GM12878 (cell line): ENCODE measurements around the gene TRAF2.
"Not testable (repeated sequence)": the region's sequence is repeated elsewhere in the genome, so short reads cannot be mapped to it uniquely, and the experiment has no call there.

Source experiments
- EZH2 ChIP-seq: IDR thresholded peaks from 2 replicates; pipeline ENCODE4 v1.6.1; 2012; ENCODE audit warnings: low read depth, mild to moderate bottlenecking, control low read depth, inconsistent platforms, low read length, borderline replicate concordance; ENCODE audit not compliant: control insufficient read depth
- GATAD2B ChIP-seq: fragments of 450-650 bp; conservative IDR thresholded peaks from 2 replicates; pipeline ENCODE4 v1.6.1; 2017; ENCODE audit warnings: low read depth, mild to moderate bottlenecking, moderate library complexity
- NFYB ChIP-seq: IDR thresholded peaks from 2 replicates; pipeline ENCODE4 v1.6.1; 2011; ENCODE audit warnings: low read depth, mild to moderate bottlenecking, low read length, improper control_type of control experiment, moderate library complexity; ENCODE audit not compliant: insufficient read depth
- PML ChIP-seq: IDR thresholded peaks from 2 replicates; pipeline ENCODE4 v1.6.1; 2012; ENCODE audit warnings: low read length, inconsistent platforms
- POLR2A ChIP-seq: IDR thresholded peaks from 2 replicates; pipeline ENCODE4 v1.6.1; 2011; ENCODE audit warnings: low read depth, mild to moderate bottlenecking, low read length
- POLR2AphosphoS5 ChIP-seq: IDR thresholded peaks from 2 replicates; pipeline ENCODE4 v1.6.1; 2011; ENCODE audit warnings: mild to moderate bottlenecking, low read length, inconsistent platforms
- YY1 ChIP-seq: IDR thresholded peaks from 2 replicates; pipeline ENCODE4 v1.6.1; 2011; ENCODE audit warnings: low read depth, mild to moderate bottlenecking, low read length
- TF ChIP-seq, protein P1 (sequence below): IDR thresholded peaks from 2 replicates; pipeline ENCODE4 v1.6.1; 2012; ENCODE audit warnings: low read length, inconsistent platforms
- TF ChIP-seq, protein P2 (sequence below), 3 experiments: IDR thresholded peaks in 2 of 3; conservative IDR thresholded peaks in 1 of 3; 2 replicates each; pipeline ENCODE4 v1.5.1; 2011; ENCODE audit warnings: low read depth in 3 of 3, low read length in 3 of 3, mild to moderate bottlenecking in 3 of 3, control low read depth in 2 of 3, moderate library complexity in 2 of 3, inconsistent platforms in 1 of 3, mixed read lengths in 1 of 3; ENCODE audit not compliant: control insufficient read depth in 2 of 3, insufficient read depth in 1 of 3; ENCODE audit errors: extremely low read depth in 1 of 3
- TF ChIP-seq, protein P3 (sequence below): IDR thresholded peaks from 2 replicates; pipeline ENCODE4 v1.6.1; 2012; ENCODE audit warnings: mild to moderate bottlenecking, low read depth, low read length
- TF ChIP-seq, protein P4 (sequence below): IDR thresholded peaks from 2 replicates; pipeline ENCODE4 v1.6.1; 2012; ENCODE audit warnings: low read depth, low read length, improper control_type of control experiment

DNA sequence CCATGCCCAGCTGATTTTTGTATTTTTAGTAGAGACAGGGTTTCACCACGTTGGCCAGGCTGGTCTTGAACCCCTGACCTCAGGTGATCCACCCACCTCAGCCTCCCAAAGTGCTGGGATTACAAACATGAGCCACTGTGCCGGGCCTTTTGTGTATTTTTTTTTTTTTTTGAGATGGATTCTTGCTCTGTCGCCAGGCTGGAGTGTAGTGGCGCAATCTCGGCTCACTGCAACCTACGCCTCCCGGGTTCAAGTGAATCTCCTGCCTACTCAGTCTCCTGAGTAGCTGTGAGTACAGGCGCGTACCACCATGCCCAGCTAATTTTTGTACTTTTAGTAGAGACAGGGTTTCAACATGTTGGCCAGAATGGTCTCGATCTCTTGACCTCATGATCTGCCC, 2.6 kb upstream of the TRAF2 start:
- not testable (repeated sequence) for TF ChIP-seq POLR2A, GATAD2B, NFYB, EZH2, YY1, POLR2AphosphoS5, PML
- TF ChIP-seq, protein P1, sequence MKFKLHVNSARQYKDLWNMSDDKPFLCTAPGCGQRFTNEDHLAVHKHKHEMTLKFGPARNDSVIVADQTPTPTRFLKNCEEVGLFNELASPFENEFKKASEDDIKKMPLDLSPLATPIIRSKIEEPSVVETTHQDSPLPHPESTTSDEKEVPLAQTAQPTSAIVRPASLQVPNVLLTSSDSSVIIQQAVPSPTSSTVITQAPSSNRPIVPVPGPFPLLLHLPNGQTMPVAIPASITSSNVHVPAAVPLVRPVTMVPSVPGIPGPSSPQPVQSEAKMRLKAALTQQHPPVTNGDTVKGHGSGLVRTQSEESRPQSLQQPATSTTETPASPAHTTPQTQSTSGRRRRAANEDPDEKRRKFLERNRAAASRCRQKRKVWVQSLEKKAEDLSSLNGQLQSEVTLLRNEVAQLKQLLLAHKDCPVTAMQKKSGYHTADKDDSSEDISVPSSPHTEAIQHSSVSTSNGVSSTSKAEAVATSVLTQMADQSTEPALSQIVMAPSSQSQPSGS: not testable (repeated sequence)
- TF ChIP-seq, protein P2, sequence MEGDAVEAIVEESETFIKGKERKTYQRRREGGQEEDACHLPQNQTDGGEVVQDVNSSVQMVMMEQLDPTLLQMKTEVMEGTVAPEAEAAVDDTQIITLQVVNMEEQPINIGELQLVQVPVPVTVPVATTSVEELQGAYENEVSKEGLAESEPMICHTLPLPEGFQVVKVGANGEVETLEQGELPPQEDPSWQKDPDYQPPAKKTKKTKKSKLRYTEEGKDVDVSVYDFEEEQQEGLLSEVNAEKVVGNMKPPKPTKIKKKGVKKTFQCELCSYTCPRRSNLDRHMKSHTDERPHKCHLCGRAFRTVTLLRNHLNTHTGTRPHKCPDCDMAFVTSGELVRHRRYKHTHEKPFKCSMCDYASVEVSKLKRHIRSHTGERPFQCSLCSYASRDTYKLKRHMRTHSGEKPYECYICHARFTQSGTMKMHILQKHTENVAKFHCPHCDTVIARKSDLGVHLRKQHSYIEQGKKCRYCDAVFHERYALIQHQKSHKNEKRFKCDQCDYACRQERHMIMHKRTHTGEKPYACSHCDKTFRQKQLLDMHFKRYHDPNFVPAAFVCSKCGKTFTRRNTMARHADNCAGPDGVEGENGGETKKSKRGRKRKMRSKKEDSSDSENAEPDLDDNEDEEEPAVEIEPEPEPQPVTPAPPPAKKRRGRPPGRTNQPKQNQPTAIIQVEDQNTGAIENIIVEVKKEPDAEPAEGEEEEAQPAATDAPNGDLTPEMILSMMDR (IDR thresholded peaks at IDR 0.05 in 2 of 3, conservative IDR thresholded peaks at IDR 0.05 in 1 of 3; ENCODE audit: control insufficient read depth in 2 of 3, extremely low read depth in 1 of 3, insufficient read depth in 1 of 3, low read depth in 3 of 3, low read length in 3 of 3): not testable (repeated sequence)
- TF ChIP-seq, protein P3, sequence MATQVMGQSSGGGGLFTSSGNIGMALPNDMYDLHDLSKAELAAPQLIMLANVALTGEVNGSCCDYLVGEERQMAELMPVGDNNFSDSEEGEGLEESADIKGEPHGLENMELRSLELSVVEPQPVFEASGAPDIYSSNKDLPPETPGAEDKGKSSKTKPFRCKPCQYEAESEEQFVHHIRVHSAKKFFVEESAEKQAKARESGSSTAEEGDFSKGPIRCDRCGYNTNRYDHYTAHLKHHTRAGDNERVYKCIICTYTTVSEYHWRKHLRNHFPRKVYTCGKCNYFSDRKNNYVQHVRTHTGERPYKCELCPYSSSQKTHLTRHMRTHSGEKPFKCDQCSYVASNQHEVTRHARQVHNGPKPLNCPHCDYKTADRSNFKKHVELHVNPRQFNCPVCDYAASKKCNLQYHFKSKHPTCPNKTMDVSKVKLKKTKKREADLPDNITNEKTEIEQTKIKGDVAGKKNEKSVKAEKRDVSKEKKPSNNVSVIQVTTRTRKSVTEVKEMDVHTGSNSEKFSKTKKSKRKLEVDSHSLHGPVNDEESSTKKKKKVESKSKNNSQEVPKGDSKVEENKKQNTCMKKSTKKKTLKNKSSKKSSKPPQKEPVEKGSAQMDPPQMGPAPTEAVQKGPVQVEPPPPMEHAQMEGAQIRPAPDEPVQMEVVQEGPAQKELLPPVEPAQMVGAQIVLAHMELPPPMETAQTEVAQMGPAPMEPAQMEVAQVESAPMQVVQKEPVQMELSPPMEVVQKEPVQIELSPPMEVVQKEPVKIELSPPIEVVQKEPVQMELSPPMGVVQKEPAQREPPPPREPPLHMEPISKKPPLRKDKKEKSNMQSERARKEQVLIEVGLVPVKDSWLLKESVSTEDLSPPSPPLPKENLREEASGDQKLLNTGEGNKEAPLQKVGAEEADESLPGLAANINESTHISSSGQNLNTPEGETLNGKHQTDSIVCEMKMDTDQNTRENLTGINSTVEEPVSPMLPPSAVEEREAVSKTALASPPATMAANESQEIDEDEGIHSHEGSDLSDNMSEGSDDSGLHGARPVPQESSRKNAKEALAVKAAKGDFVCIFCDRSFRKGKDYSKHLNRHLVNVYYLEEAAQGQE: not testable (repeated sequence)
- TF ChIP-seq, protein P4, sequence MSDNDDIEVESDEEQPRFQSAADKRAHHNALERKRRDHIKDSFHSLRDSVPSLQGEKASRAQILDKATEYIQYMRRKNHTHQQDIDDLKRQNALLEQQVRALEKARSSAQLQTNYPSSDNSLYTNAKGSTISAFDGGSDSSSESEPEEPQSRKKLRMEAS: not testable (repeated sequence)
